HEK293 (cell line): Measurements from ENCODE around the gene ENPEP.

ENCODE experiments used
- CTCF ChIA-PET: fragments of 350-600 bp; formaldehyde crosslinking; extraction: SDS; loops from one replicate; lab custom pipeline; 2021; ENCODE audit warnings: antibody characterized with exemption; lab: Yijun Ruan, JAX
- POLR2A ChIA-PET: fragments of 300-600 bp; formaldehyde crosslinking; extraction: SDS; loops from one replicate; lab custom pipeline; 2020; ENCODE audit warnings: antibody characterized with exemption, inconsistent platforms; lab: Yijun Ruan, JAX
- H3K27ac ChIP-seq: fragments of 200-500 bp; sonication (Bioruptor generic); 2 replicates; pipeline ENCODE4 v1.5.1; 2014; ENCODE audit warnings: low read depth, low read length, control low read depth, inconsistent platforms; ENCODE audit errors: extremely low read depth
- H3K36me3 ChIP-seq, 2 experiments: fragments of 200-500 bp in 1 of 2; sonication (Bioruptor generic) in 1 of 2; 1 replicate in 1 of 2; 2 replicates in 1 of 2; pipeline ENCODE4 v1.5.1; 2014 to 2017; ENCODE audit warnings: inconsistent platforms in 2 of 2, low read length in 2 of 2; ENCODE audit not compliant: control insufficient read depth in 2 of 2, insufficient read depth in 1 of 2
- H3K4me1 ChIP-seq: fragments of 200-500 bp; sonication (Bioruptor generic); 2 replicates; pipeline ENCODE4 v1.5.1; 2014; ENCODE audit warnings: mild to moderate bottlenecking, low read length, inconsistent platforms; ENCODE audit not compliant: control insufficient read depth, insufficient read depth
- H3K4me3 ChIP-seq: 2 replicates; pipeline ENCODE4 v1.5.1; 2011; ENCODE audit warnings: low read depth, mild to moderate bottlenecking, control low read depth, low read length, moderate library complexity
- H3K9me3 ChIP-seq: fragments of 200-500 bp; sonication (Bioruptor generic); 2 replicates; pipeline ENCODE4 v1.5.1; 2014; ENCODE audit warnings: low read depth, low read length, inconsistent platforms; ENCODE audit not compliant: control insufficient read depth, insufficient read depth
- EGR2 ChIP-seq: fragments of 450-650 bp; formaldehyde crosslinking; IDR thresholded peaks from 2 replicates; pipeline ENCODE4 v1.5.1; 2016; ENCODE audit warnings: low read depth, missing biosample characterization, missing genetic modification characterization
- KLF10 ChIP-seq: fragments of 450-650 bp; IDR thresholded peaks from 2 replicates; pipeline ENCODE4 v1.5.1; 2018; ENCODE audit warnings: missing biosample characterization, mild to moderate bottlenecking, missing genetic modification characterization
- SP2 ChIP-seq: fragments of 450-650 bp; formaldehyde crosslinking; IDR thresholded peaks from 2 replicates; pipeline ENCODE4 v1.5.1; 2016; ENCODE audit warnings: missing biosample characterization, missing genetic modification characterization
- TCF7L2 ChIP-seq: IDR thresholded peaks from 2 replicates; pipeline ENCODE4 v1.6.1; 2011; ENCODE audit warnings: low read depth, mild to moderate bottlenecking, inconsistent platforms, low read length, moderate library complexity, borderline replicate concordance
- ZBTB21 ChIP-seq: fragments of 450-650 bp; formaldehyde crosslinking; IDR thresholded peaks from 2 replicates; pipeline ENCODE4 v1.5.1; 2017; ENCODE audit warnings: missing biosample characterization, missing genetic modification characterization
- ZNF133 ChIP-seq: fragments of 450-650 bp; formaldehyde crosslinking; IDR thresholded peaks from 2 replicates; pipeline ENCODE4 v1.5.1; 2016; ENCODE audit warnings: missing biosample characterization, missing genetic modification characterization
- ZNF157 ChIP-seq: fragments of 450-650 bp; formaldehyde crosslinking; IDR thresholded peaks from 2 replicates; pipeline ENCODE4 v1.5.1; 2016; ENCODE audit warnings: missing biosample characterization, missing genetic modification characterization
- ZNF2 ChIP-seq: fragments of 450-650 bp; formaldehyde crosslinking; IDR thresholded peaks from 2 replicates; pipeline ENCODE4 v1.5.1; 2016; ENCODE audit warnings: missing biosample characterization, missing genetic modification characterization
- ZNF221 ChIP-seq: fragments of 450-650 bp; formaldehyde crosslinking; IDR thresholded peaks from 2 replicates; pipeline ENCODE4 v1.5.1; 2017; ENCODE audit warnings: missing biosample characterization, missing genetic modification characterization, borderline replicate concordance
- ZNF335 ChIP-seq: fragments of 450-650 bp; formaldehyde crosslinking; conservative IDR thresholded peaks from 2 replicates; pipeline ENCODE4 v1.5.1; 2016; ENCODE audit warnings: missing biosample characterization, missing genetic modification characterization
- ZNF366 ChIP-seq: fragments of 450-650 bp; formaldehyde crosslinking; conservative IDR thresholded peaks from 2 replicates; pipeline ENCODE4 v1.5.1; 2016; ENCODE audit warnings: missing biosample characterization, missing genetic modification characterization
- ZNF416 ChIP-seq: fragments of 450-650 bp; formaldehyde crosslinking; IDR thresholded peaks from 2 replicates; pipeline ENCODE4 v1.5.1; 2016; ENCODE audit warnings: missing biosample characterization, missing genetic modification characterization
- ZNF48 ChIP-seq: fragments of 450-650 bp; formaldehyde crosslinking; IDR thresholded peaks from 2 replicates; pipeline ENCODE4 v1.5.1; 2016; ENCODE audit warnings: missing biosample characterization, missing genetic modification characterization
- ZNF514 ChIP-seq: fragments of 450-650 bp; formaldehyde crosslinking; IDR thresholded peaks from 2 replicates; pipeline ENCODE4 v1.5.1; 2016; ENCODE audit warnings: missing biosample characterization, missing genetic modification characterization
- ZNF521 ChIP-seq: fragments of 450-650 bp; formaldehyde crosslinking; IDR thresholded peaks from 2 replicates; pipeline ENCODE4 v1.5.1; 2017; ENCODE audit warnings: missing biosample characterization, mild to moderate bottlenecking, missing genetic modification characterization
- ZNF561 ChIP-seq: fragments of 450-650 bp; IDR thresholded peaks from 2 replicates; pipeline ENCODE4 v1.5.1; 2018; ENCODE audit warnings: missing biosample characterization, missing genetic modification characterization, borderline replicate concordance
- ZNF658 ChIP-seq: fragments of 450-650 bp; formaldehyde crosslinking; IDR thresholded peaks from 2 replicates; pipeline ENCODE4; 2016; ENCODE audit warnings: missing biosample characterization, missing genetic modification characterization
- ZNF707 ChIP-seq: fragments of 450-650 bp; formaldehyde crosslinking; IDR thresholded peaks from 2 replicates; pipeline ENCODE4 v1.5.1; 2016; ENCODE audit warnings: missing biosample characterization, missing genetic modification characterization
- ZNF843 ChIP-seq: fragments of 450-650 bp; formaldehyde crosslinking; IDR thresholded peaks from 2 replicates; pipeline ENCODE4 v1.5.1; 2016; ENCODE audit warnings: missing biosample characterization, missing genetic modification characterization
- TF ChIP-seq, protein P1 (sequence below): fragments of 450-650 bp; formaldehyde crosslinking; IDR thresholded peaks from 2 replicates; pipeline ENCODE4 v1.5.1; 2016; ENCODE audit warnings: missing biosample characterization, missing genetic modification characterization, borderline replicate concordance
- TF ChIP-seq, protein P2 (sequence below): fragments of 450-650 bp; formaldehyde crosslinking; IDR thresholded peaks from 2 replicates; pipeline ENCODE4 v1.5.1; 2017; ENCODE audit warnings: missing biosample characterization, missing genetic modification characterization

Gene ENPEP

DNA sequence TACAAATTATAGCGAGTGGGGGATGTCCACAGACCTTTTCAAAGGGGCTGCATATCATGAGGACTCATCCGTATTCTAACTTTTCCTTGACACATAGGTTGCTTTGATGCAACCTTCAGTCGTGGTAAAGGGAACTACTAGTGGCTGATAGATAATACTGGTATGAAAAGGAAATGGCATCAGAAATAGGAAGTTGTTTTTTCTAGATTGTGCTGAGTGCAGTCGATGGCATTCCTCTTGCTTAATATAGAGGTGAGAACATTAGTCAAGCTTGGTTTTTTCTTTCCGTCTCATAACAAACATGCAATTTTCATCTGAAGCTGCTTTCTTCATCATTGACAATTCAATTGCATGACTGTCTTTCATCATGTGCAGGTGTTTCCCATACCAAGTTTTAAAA, 16.6 kb downstream of the ENPEP start (continued):
- TF ChIP-seq, protein P1, sequence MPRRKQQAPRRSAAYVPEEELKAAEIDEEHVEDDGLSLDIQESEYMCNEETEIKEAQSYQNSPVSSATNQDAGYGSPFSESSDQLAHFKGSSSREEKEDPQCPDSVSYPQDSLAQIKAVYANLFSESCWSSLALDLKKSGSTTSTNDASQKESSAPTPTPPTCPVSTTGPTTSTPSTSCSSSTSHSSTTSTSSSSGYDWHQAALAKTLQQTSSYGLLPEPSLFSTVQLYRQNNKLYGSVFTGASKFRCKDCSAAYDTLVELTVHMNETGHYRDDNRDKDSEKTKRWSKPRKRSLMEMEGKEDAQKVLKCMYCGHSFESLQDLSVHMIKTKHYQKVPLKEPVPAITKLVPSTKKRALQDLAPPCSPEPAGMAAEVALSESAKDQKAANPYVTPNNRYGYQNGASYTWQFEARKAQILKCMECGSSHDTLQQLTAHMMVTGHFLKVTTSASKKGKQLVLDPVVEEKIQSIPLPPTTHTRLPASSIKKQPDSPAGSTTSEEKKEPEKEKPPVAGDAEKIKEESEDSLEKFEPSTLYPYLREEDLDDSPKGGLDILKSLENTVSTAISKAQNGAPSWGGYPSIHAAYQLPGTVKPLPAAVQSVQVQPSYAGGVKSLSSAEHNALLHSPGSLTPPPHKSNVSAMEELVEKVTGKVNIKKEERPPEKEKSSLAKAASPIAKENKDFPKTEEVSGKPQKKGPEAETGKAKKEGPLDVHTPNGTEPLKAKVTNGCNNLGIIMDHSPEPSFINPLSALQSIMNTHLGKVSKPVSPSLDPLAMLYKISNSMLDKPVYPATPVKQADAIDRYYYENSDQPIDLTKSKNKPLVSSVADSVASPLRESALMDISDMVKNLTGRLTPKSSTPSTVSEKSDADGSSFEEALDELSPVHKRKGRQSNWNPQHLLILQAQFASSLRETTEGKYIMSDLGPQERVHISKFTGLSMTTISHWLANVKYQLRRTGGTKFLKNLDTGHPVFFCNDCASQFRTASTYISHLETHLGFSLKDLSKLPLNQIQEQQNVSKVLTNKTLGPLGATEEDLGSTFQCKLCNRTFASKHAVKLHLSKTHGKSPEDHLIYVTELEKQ (tag by site-specific recombination), result no peak
- no peak for TF ChIP-seq ZNF133 (tag by site-specific recombination)
- TF ChIP-seq, protein P2, sequence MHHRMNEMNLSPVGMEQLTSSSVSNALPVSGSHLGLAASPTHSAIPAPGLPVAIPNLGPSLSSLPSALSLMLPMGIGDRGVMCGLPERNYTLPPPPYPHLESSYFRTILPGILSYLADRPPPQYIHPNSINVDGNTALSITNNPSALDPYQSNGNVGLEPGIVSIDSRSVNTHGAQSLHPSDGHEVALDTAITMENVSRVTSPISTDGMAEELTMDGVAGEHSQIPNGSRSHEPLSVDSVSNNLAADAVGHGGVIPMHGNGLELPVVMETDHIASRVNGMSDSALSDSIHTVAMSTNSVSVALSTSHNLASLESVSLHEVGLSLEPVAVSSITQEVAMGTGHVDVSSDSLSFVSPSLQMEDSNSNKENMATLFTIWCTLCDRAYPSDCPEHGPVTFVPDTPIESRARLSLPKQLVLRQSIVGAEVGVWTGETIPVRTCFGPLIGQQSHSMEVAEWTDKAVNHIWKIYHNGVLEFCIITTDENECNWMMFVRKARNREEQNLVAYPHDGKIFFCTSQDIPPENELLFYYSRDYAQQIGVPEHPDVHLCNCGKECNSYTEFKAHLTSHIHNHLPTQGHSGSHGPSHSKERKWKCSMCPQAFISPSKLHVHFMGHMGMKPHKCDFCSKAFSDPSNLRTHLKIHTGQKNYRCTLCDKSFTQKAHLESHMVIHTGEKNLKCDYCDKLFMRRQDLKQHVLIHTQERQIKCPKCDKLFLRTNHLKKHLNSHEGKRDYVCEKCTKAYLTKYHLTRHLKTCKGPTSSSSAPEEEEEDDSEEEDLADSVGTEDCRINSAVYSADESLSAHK (tag by site-specific recombination), result no peak

DNA sequence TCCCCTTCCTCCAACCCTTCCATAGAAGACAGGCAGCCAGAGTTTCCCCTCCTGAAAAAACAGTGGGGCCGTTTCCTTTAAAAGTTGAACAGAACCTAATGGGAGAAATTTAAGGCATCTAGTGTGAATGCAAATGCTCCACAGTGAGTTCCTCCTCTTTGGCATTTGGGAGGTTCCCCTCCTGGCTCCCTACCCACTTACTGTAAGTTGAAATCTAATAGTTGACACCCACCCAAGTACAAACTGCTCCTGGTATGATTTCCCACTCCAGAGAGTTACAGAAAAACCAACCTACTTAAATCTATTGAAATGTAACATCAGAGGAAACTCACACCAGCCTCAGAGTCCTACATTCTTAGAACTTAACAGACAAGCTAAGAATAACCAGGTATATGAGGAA, 17.6 kb downstream of the ENPEP start:
- POLR2A ChIA-PET, result no interaction called here
- TF ChIP-seq ZNF2 (tag by site-specific recombination) (no peak), SP2 (tag by site-specific recombination) (no peak), ZNF221 (tag by site-specific recombination) (no peak), TCF7L2 (no peak), ZNF843 (no peak), ZBTB21 (tag by site-specific recombination) (no peak), ZNF707 (tag by site-specific recombination) (no peak), ZNF416 (no peak), ZNF335 (tag by site-specific recombination) (no peak), EGR2 (tag by site-specific recombination) (no peak), ZNF521 (tag by site-specific recombination) (no peak), ZNF366 (tag by site-specific recombination) (no peak), KLF10 (tag by site-specific recombination) (no peak), ZNF48 (no peak), ZNF514 (tag by site-specific recombination) (no peak), ZNF157 (tag by site-specific recombination) (no peak), ZNF561 (tag by site-specific recombination) (no peak), ZNF658 (tag by site-specific recombination) (no peak)
- TF ChIP-seq, all 188 proteins: peak for 0
- CTCF ChIA-PET, result interaction anchor here (0.6 to 0.7 kb wide), 2 partner anchors 17 to 1810 kb away, joined by 3 to 4 read pairs; partner anchors contain the start of gene ENPEP

More for the DNA sequence above, 17.6 kb downstream of the ENPEP start:
- Histone ChIP-seq H3K27ac (no peak overlapping the region), H3K4me1 (no peaks in the 10 kb centered on the region), H3K36me3 (no peaks in the 10 kb centered on the region), H3K4me3 (no peak overlapping the region), H3K9me3 (no peaks in the 10 kb centered on the region)
